IMR-90 (cell line): Measurements from ENCODE around the gene CACNA2D4. TPM values are rescaled to one million over a fixed set of nuclear protein-coding genes. Genes with fewer than 3 reads are reported as not detected.

Experiments
- ATAC-seq: fragments of 200-7000 bp; cut with Tn5 transposase; 2 replicates; pipeline ENCODE4 v1.9.1; 2020; ENCODE audit warnings: low read depth, mild to moderate bottlenecking, moderate library complexity
- BruUV-seq: library from RNA; stranded (reverse); fragments of 400-500 nt; replicated peaks from 2 replicates; lab custom pipeline; 2021; lab: Mats Ljungman, UMichigan
- CTCF ChIA-PET: fragments of 300-600 bp; formaldehyde crosslinking; extraction: SDS; loops from one replicate; lab custom pipeline; 2021; ENCODE audit warnings: antibody characterized with exemption; lab: Yijun Ruan, JAX
- POLR2A ChIA-PET: fragments of 300-600 bp; sonication (Branson Sonifier 250); formaldehyde crosslinking; loops from one replicate; lab custom pipeline; 2022; ENCODE audit warnings: antibody characterized with exemption; ENCODE audit not compliant: unreplicated experiment; lab: Charles Lee
- DNase-seq: peaks from one replicate; pipeline ENCODE4 v3.0.0; 2013
- H2AFZ ChIP-seq: replicated peaks from 2 replicates; pipeline ENCODE3; 2013; ENCODE audit warnings: low read length, mild to moderate bottlenecking; ENCODE audit not compliant: poor library complexity
- H2AK5ac ChIP-seq: 2 replicates; pipeline ENCODE4 v1.6.1; 2013; ENCODE audit warnings: low read depth, low read length, inconsistent platforms
- H2AK9ac ChIP-seq: replicated peaks from 2 replicates; pipeline ENCODE3; 2013; ENCODE audit warnings: mild to moderate bottlenecking, low read depth, low read length, moderate library complexity; ENCODE audit not compliant: poor library complexity
- H2BK120ac ChIP-seq: 2 replicates; pipeline ENCODE4 v1.6.1; 2013; ENCODE audit warnings: low read depth, low read length, inconsistent platforms
- H2BK15ac ChIP-seq: 3 replicates; pipeline ENCODE4 v1.6.1; 2013; ENCODE audit warnings: low read depth, low read length, inconsistent platforms
- H2BK20ac ChIP-seq: 2 replicates; pipeline ENCODE4 v1.6.1; 2013; ENCODE audit warnings: low read depth, mild to moderate bottlenecking, inconsistent platforms, low read length, moderate library complexity
- H2BK5ac ChIP-seq: 2 replicates; pipeline ENCODE4 v1.6.1; 2013; ENCODE audit warnings: mild to moderate bottlenecking, low read depth, low read length, inconsistent platforms; ENCODE audit not compliant: poor library complexity, severe bottlenecking
- H3K14ac ChIP-seq: replicated peaks from 2 replicates; pipeline ENCODE4 v1.6.1; 2013; ENCODE audit warnings: low read depth, low read length, inconsistent platforms
- H3K18ac ChIP-seq: 2 replicates; pipeline ENCODE4 v1.6.1; 2013; ENCODE audit warnings: low read depth, low read length, control low read depth
- H3K23ac ChIP-seq: 2 replicates; pipeline ENCODE4 v1.6.1; 2013; ENCODE audit warnings: low read depth, low read length, inconsistent platforms
- H3K27ac ChIP-seq: 2 replicates; pipeline ENCODE4 v1.5.1; 2013; ENCODE audit warnings: mild to moderate bottlenecking, control low read depth, low read length; ENCODE audit not compliant: insufficient read depth
- H3K27me3 ChIP-seq: 2 replicates; pipeline ENCODE4 v1.6.1; 2013; ENCODE audit warnings: low read length; ENCODE audit not compliant: control insufficient read depth, insufficient read depth
- H3K36me3 ChIP-seq: 2 replicates; pipeline ENCODE4 v1.6.1; 2013; ENCODE audit warnings: low read length, mixed read lengths; ENCODE audit not compliant: control insufficient read depth, insufficient read depth
- H3K4ac ChIP-seq: 2 replicates; pipeline ENCODE4 v1.6.1; 2013; ENCODE audit warnings: low read depth, low read length, inconsistent platforms
- H3K4me1 ChIP-seq: 2 replicates; pipeline ENCODE4 v1.6.1; 2013; ENCODE audit warnings: low read length, mixed read lengths; ENCODE audit not compliant: control insufficient read depth, insufficient read depth
- H3K4me2 ChIP-seq: 2 replicates; pipeline ENCODE4 v1.6.1; 2013; ENCODE audit warnings: low read depth, mild to moderate bottlenecking, control low read depth, low read length, moderate library complexity
- H3K4me3 ChIP-seq: 2 replicates; pipeline ENCODE4 v1.5.1; 2013; ENCODE audit warnings: low read depth, mild to moderate bottlenecking, control low read depth, low read length, moderate library complexity; ENCODE audit not compliant: insufficient read depth
- H3K56ac ChIP-seq: 2 replicates; pipeline ENCODE4 v1.6.1; 2013; ENCODE audit warnings: low read length, inconsistent platforms; ENCODE audit not compliant: insufficient read depth; ENCODE audit errors: extremely low read depth
- H3K79me1 ChIP-seq, 2 experiments: 2 replicates each; pipeline ENCODE4 v1.6.1; 2013; ENCODE audit warnings: low read length in 2 of 2, inconsistent platforms in 1 of 2, low read depth in 1 of 2
- H3K9ac ChIP-seq: 2 replicates; pipeline ENCODE4 v1.6.1; 2013; ENCODE audit warnings: low read depth, low read length, control low read depth
- H3K9me1 ChIP-seq: 2 replicates; pipeline ENCODE4 v1.6.1; 2013; ENCODE audit warnings: low read length, inconsistent platforms; ENCODE audit not compliant: insufficient read depth
- H3K9me3 ChIP-seq: 2 replicates; pipeline ENCODE4 v1.6.1; 2013; ENCODE audit warnings: low read length; ENCODE audit not compliant: control insufficient read depth, insufficient read depth
- H4K20me1 ChIP-seq: 2 replicates; pipeline ENCODE4 v1.6.1; 2013; ENCODE audit warnings: low read length, inconsistent platforms; ENCODE audit not compliant: insufficient read depth
- H4K5ac ChIP-seq: 2 replicates; pipeline ENCODE4 v1.6.1; 2013; ENCODE audit warnings: mild to moderate bottlenecking, low read depth, low read length, control low read depth
- H4K8ac ChIP-seq, 2 experiments: 2 replicates each; pipeline ENCODE4 v1.6.1; 2013; ENCODE audit warnings: low read depth in 2 of 2, low read length in 2 of 2, control low read depth in 1 of 2, inconsistent platforms in 1 of 2
- H4K91ac ChIP-seq: 2 replicates; pipeline ENCODE4 v1.6.1; 2013; ENCODE audit warnings: low read depth, low read length, inconsistent platforms; ENCODE audit not compliant: insufficient read depth
- CTCF ChIP-seq: conservative IDR thresholded peaks from 2 replicates; pipeline ENCODE4 v1.5.1; 2012; ENCODE audit warnings: mild to moderate bottlenecking, low read depth, low read length, improper control_type of control experiment
- ELK1 ChIP-seq: fragments of 150-350 bp; IDR thresholded peaks from 2 replicates; pipeline ENCODE4 v1.6.1; 2016; ENCODE audit warnings: low read depth, mild to moderate bottlenecking, low read length, moderate library complexity, borderline replicate concordance
- FOS ChIP-seq: fragments of 150-350 bp; IDR thresholded peaks from 2 replicates; pipeline ENCODE4 v1.6.1; 2016; ENCODE audit warnings: low read depth, low read length
- MAFK ChIP-seq: IDR thresholded peaks from 2 replicates; pipeline ENCODE4 v1.6.1; 2012; ENCODE audit warnings: low read depth, low read length, improper control_type of control experiment
- MXI1 ChIP-seq: IDR thresholded peaks from 2 replicates; pipeline ENCODE4 v1.6.1; 2012; ENCODE audit warnings: low read depth, mild to moderate bottlenecking, low read length, moderate library complexity, borderline replicate concordance
- NFE2L2 ChIP-seq: fragments of 150-350 bp; IDR thresholded peaks from 2 replicates; pipeline ENCODE4 v1.6.1; 2016; ENCODE audit warnings: low read depth, mild to moderate bottlenecking, low read length
- RAD21 ChIP-seq: IDR thresholded peaks from 2 replicates; pipeline ENCODE4 v1.6.1; 2012; ENCODE audit warnings: low read length, improper control_type of control experiment
- RCOR1 ChIP-seq: IDR thresholded peaks from 2 replicates; pipeline ENCODE4 v1.6.1; 2012; ENCODE audit warnings: mild to moderate bottlenecking, low read length, improper control_type of control experiment; ENCODE audit not compliant: insufficient replicate concordance
- USF2 ChIP-seq: fragments of 150-350 bp; IDR thresholded peaks from 2 replicates; pipeline ENCODE4 v1.6.1; 2017; ENCODE audit warnings: mild to moderate bottlenecking, antibody characterized with exemption, low read length, low read depth
- WGBS, 2 experiments: methylation state at CpG; one replicate each; pipeline versions ENCODE4 v1.1.5 to v1.1.7; 2013; ENCODE audit warnings: missing lambda C conversion rate in 2 of 2; ENCODE audit not compliant: insufficient read length in 1 of 2; ENCODE audit errors: extremely low coverage in 2 of 2; 5-methylcytosine and 5-hydroxymethylcytosine counted together
- dilution Hi-C: fragments of 300-500 bp; cut with HindIII; formaldehyde crosslinking; loops from one replicate; pipeline ENCODE4 v1.14.3; 2018; ENCODE audit warnings: low sequenced_read_pairs; ENCODE audit not compliant: unreplicated experiment
- in situ Hi-C: fragments of 300-500 bp; cut with MboI; formaldehyde crosslinking; loops from 3 replicates; pipeline ENCODE4 v1.14.3; 2019; ENCODE audit warnings: low sequenced_read_pairs, inconsistent platforms, mixed read lengths
- intact Hi-C: fragments of 100-400 bp; cut with micrococcal nuclease; formaldehyde crosslinking; loops from 2 replicates; pipeline ENCODE4 v1.10.0; 2022
- polyA plus RNA-seq, 3 experiments: library from polyadenylated mRNA; depleted of rRNA; stranded (reverse); fragments of >200 nt; gene quantifications; 2 replicates each; pipeline ENCODE4 v1.2.3, GENCODE V29; 2012; ENCODE audit warnings: low replicate concordance in 1 of 3
- total RNA-seq: library from RNA; depleted of rRNA; stranded (reverse); fragments of >200 nt; gene quantifications from 2 replicates; pipeline ENCODE4 v1.2.3, GENCODE V29; 2012

Gene CACNA2D4
- total and polyA plus RNA-seq, 2 of the 4 experiments (the other 2 are of a cell fraction), result 0.18 to 0.22 TPM

GRCh38 chr12:1839956-1840951 lies 78.2 kb downstream of the CACNA2D4 start (continued):
- no peak for TF ChIP-seq ELK1

GRCh38 chr12:1839464-1839863 lies 79.0 kb downstream of the CACNA2D4 start:
- Histone ChIP-seq H2AFZ (no peak overlapping the region), H3K4me2 (no peak overlapping the region), H3K9me3 (no peaks in the 10 kb centered on the region), H2AK5ac (no peak overlapping the region), H2AK9ac (no peak overlapping the region), H3K27me3 (peaks cover 59% of the 10 kb centered on the region), H3K14ac (no peak overlapping the region), H3K9me1 (no peaks in the 10 kb centered on the region), H4K8ac (no peak overlapping the region), H3K4ac (no peak overlapping the region), H3K4me1 (no peaks in the 10 kb centered on the region), H2BK15ac (no peak overlapping the region), H2BK5ac (no peak overlapping the region), H3K27ac (no peak overlapping the region), H3K4me3 (no peak overlapping the region), H3K9ac (no peak overlapping the region), H4K91ac (no peak overlapping the region), H3K23ac (no peak overlapping the region), H4K20me1 (no peaks in the 10 kb centered on the region), H2BK120ac (no peak overlapping the region), H3K79me1 (no peaks in the 10 kb centered on the region), H2BK20ac (no peak overlapping the region), H4K5ac (no peak overlapping the region), H3K36me3 (no peaks in the 10 kb centered on the region), H3K56ac (no peak overlapping the region), H3K18ac (no peak overlapping the region)
- dilution Hi-C loops, result no loop called here
- ChIA-PET CTCF (interaction anchor here (1.1 kb wide), 1 partner anchor 100 kb away, joined by 3 read pairs; no protein-coding TSS in a partner anchor), POLR2A (no interaction called here)
- no TSS peak for BruUV-seq
- intact Hi-C loops, result no loop called here
- no peak for DNase-seq
- WGBS, 2 experiments, result 87% methylated on average over 3 of the region's 10 CpGs; no CpG with 5 or more reads in 1 of the 2 experiments
- TF ChIP-seq RCOR1, result no peak
- no peak for TF ChIP-seq USF2
- TF ChIP-seq FOS, result no peak
- TF ChIP-seq NFE2L2, result no peak
- TF ChIP-seq RAD21, result no peak
- no peak for TF ChIP-seq MXI1
- no peak for TF ChIP-seq MAFK
- no peak for TF ChIP-seq ELK1
- TF ChIP-seq CTCF, result no peak
- in situ Hi-C loops, result no loop called here
- ATAC-seq, result no peak
